SU-DHL-6 (cell line): ENCODE results near the gene VEGFB.

Source experiments
- H2AFZ ChIP-seq: fragments of 200-600 bp; sonication (generic); 2 replicates; pipeline ENCODE4 v1.6.1; 2014; ENCODE audit warnings: low read depth, mild to moderate bottlenecking, moderate library complexity, mixed read lengths, antibody characterized with exemption, low read length; ENCODE audit not compliant: severe bottlenecking
- H3F3A ChIP-seq: fragments of 200-600 bp; shearing (Covaris generic); 2 replicates; pipeline ENCODE4 v1.6.0; 2016; ENCODE audit warnings: antibody characterized with exemption, mild to moderate bottlenecking; ENCODE audit not compliant: insufficient read depth
- H3K27ac ChIP-seq: fragments of 200-600 bp; sonication (generic); 2 replicates; pipeline ENCODE4 v1.5.1; 2016; ENCODE audit warnings: low read depth, mild to moderate bottlenecking, low read length, moderate library complexity, mixed read lengths
- H3K27me3 ChIP-seq: fragments of 200-600 bp; sonication (generic), shearing (Covaris generic); 2 replicates; pipeline ENCODE4 v1.6.0; 2014; ENCODE audit warnings: mild to moderate bottlenecking, low read length
- H3K36me3 ChIP-seq: fragments of 200-600 bp; sonication (generic); 2 replicates; pipeline ENCODE4 v1.6.1; 2014; ENCODE audit warnings: mild to moderate bottlenecking, low read length, mixed read lengths
- H3K4me2 ChIP-seq: fragments of 300-600, 200-600 bp; shearing (Covaris generic), sonication (generic); 2 replicates; pipeline ENCODE4 v1.6.0; 2014; ENCODE audit warnings: low read length, low read depth, mild to moderate bottlenecking; ENCODE audit not compliant: poor library complexity, severe bottlenecking
- H3K4me3 ChIP-seq: fragments of 200-600 bp; sonication (generic); 2 replicates; pipeline ENCODE4 v1.5.1; 2014; ENCODE audit warnings: antibody characterized with exemption, low read length, mild to moderate bottlenecking, mixed read lengths; ENCODE audit not compliant: insufficient read depth, poor library complexity, severe bottlenecking
- H3K79me2 ChIP-seq: fragments of 200-600 bp; sonication (generic); 2 replicates; pipeline ENCODE4 v1.6.1; 2014; ENCODE audit warnings: mild to moderate bottlenecking, low read length, moderate library complexity; ENCODE audit not compliant: insufficient read depth
- H3K9ac ChIP-seq: fragments of 200-600 bp; sonication (generic); 2 replicates; pipeline ENCODE4 v1.7.0; 2014; ENCODE audit warnings: mild to moderate bottlenecking, low read length
- H3K9me2 ChIP-seq: fragments of 200-600 bp; sonication (generic); replicated peaks from 2 replicates; pipeline ENCODE4 v1.6.1; 2014; ENCODE audit warnings: low read length; ENCODE audit not compliant: insufficient read depth
- H3K9me3 ChIP-seq: fragments of 200-600 bp; sonication (generic); 2 replicates; pipeline ENCODE4 v1.6.1; 2014; ENCODE audit warnings: low read length, mixed read lengths; ENCODE audit not compliant: insufficient read depth
- H4K20me1 ChIP-seq: fragments of 200-600 bp; sonication (generic); 2 replicates; pipeline ENCODE4 v1.6.1; 2014; ENCODE audit warnings: low read depth, mild to moderate bottlenecking, antibody characterized with exemption, low read length, moderate library complexity, mixed read lengths
- CTCF ChIP-seq: fragments of 200-600 bp; sonication (generic); IDR thresholded peaks from one replicate; pipeline ENCODE4 v1.5.1; 2017; ENCODE audit warnings: antibody characterized with exemption, mild to moderate bottlenecking, low read length, moderate library complexity; ENCODE audit not compliant: insufficient read depth, poor library complexity, severe bottlenecking
- EZH2phosphoT487 ChIP-seq: fragments of 200-600 bp; sonication (generic), shearing (Covaris generic); conservative IDR thresholded peaks from 2 replicates; pipeline ENCODE4 v1.6.1; 2018; ENCODE audit warnings: mild to moderate bottlenecking, antibody characterized with exemption, low read length, moderate library complexity, mixed read lengths

Gene VEGFB

DNA sequence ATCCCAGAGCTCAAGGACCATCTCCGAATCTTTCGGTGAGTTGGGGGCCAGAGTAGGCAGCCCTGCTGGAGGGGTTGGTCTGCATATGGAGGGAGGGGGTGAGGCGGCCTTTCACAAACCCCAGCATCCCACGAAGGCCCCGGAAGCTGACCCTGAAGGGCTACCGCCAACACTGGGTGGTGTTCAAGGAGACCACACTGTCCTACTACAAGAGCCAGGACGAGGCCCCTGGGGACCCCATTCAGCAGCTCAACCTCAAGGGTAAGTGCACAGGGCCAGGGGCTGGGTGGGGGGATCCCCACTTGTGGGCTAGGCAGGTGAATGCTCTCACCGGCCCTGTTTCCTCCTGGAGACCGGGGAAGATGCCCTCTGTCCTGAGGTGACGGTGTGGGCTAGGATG lies 14.6 kb upstream of the VEGFB start:
- Histone ChIP-seq H3K9ac (no peak overlapping the region), H2AFZ (no peak overlapping the region), H3K36me3 (peaks cover 4% of the 10 kb centered on the region), H3K27ac (no peak overlapping the region), H3K27me3 (no peaks in the 10 kb centered on the region), H3K79me2 (no peaks in the 10 kb centered on the region), H3K9me2 (no peaks in the 10 kb centered on the region), H4K20me1 (no peaks in the 10 kb centered on the region), H3K9me3 (no peaks in the 10 kb centered on the region), H3K4me3 (no peak overlapping the region), H3K4me2 (no peak overlapping the region), H3F3A (peaks cover 16% of the 10 kb centered on the region)
- TF ChIP-seq EZH2phosphoT487 (no peak), CTCF (no peak)

- Histone ChIP-seq H3K4me2 (no peak overlapping the region), H3K9me2 (no peaks in the 10 kb centered on the region), H2AFZ (no peak overlapping the region), H3K27ac (no peak overlapping the region), H3K9me3 (no peaks in the 10 kb centered on the region), H4K20me1 (no peaks in the 10 kb centered on the region), H3K27me3 (no peaks in the 10 kb centered on the region), H3K9ac (no peak overlapping the region), H3K4me3 (no peak overlapping the region), H3F3A (peaks cover 12% of the 10 kb centered on the region), H3K79me2 (no peaks in the 10 kb centered on the region), H3K36me3 (peaks cover under 1% of the 10 kb centered on the region; the same call in 1 of the 2 replicates)
- TF ChIP-seq EZH2phosphoT487 = no peak
- TF ChIP-seq CTCF = no peak
Measured at GRCh38 chr11:64220271-64220670, 14.1 kb upstream of the VEGFB start.

DNA sequence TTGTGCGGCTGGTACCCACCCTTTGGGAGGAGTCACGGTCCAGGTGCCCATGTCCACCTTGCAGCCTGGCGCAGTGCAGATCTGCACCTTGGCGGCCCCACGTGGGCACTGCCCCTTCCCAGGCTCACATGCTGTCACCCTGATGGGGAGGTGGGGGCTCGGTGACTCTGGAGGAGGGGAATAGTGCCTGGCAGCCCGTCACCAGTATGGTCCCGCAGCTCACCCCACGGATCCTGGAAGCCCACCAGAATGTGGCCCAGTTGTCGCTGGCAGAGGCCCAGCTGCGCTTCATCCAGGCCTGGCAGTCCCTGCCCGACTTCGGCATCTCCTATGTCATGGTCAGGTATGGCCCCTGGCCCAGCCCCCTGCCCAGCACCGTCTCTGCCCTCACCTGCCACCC lies 13.6 kb upstream of the VEGFB start:
- H2AFZ ChIP-seq = no peak overlapping the region
- no peak overlapping the region for H3K4me2 ChIP-seq
- H3K4me3 ChIP-seq = no peak overlapping the region
- TF ChIP-seq CTCF = no peak
- no peak for TF ChIP-seq EZH2phosphoT487
- H3K27ac ChIP-seq = no peak overlapping the region
- no peaks in the 10 kb centered on the region for H3K27me3 ChIP-seq
- H3K9me2 ChIP-seq = no peaks in the 10 kb centered on the region
- H3K9ac ChIP-seq = no peak overlapping the region
- peaks cover 11% of the 10 kb centered on the region for H3F3A ChIP-seq
- no peaks in the 10 kb centered on the region for H4K20me1 ChIP-seq
- H3K79me2 ChIP-seq = no peaks in the 10 kb centered on the region
- no peaks in the 10 kb centered on the region for H3K9me3 ChIP-seq
- H3K36me3 ChIP-seq = no peaks in the 10 kb centered on the region

DNA sequence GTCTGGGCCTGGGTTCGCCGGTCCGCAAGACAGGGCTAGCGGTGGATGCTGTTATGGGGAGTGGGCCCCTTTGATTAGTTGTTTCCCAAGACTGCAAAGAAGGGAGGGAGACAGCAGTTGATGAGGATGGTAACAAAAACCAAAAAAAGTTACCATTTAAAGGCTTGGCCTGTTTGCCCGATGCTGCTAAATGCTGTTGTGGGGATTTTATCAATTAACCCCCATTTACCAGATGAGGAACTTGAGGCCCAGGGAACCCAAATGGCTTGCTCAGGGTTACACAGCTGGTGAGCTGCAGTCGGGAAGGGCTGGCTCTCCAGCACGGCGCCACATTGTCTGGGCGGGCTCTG lies 11.8 kb upstream of the VEGFB start:
- Histone ChIP-seq H3K9me2 (no peaks in the 10 kb centered on the region), H2AFZ (no peak overlapping the region), H3K9ac (no peak overlapping the region), H3K36me3 (no peaks in the 10 kb centered on the region), H3K27ac (no peak overlapping the region), H4K20me1 (no peaks in the 10 kb centered on the region), H3K4me2 (no peak overlapping the region), H3K4me3 (no peak overlapping the region), H3F3A (peaks cover 26% of the 10 kb centered on the region), H3K9me3 (no peaks in the 10 kb centered on the region), H3K79me2 (no peaks in the 10 kb centered on the region; the same call in 1 of the 2 replicates), H3K27me3 (no peaks in the 10 kb centered on the region)
- TF ChIP-seq EZH2phosphoT487 = no peak
- TF ChIP-seq CTCF = no peak
